Epithelial cell of esophagus (primary cell): ENCODE results near the gene CPXM1.

Source experiments
- DNase-seq: peaks from one replicate; pipeline ENCODE4 v3.0.0; 2010; ENCODE audit warnings: low read depth
- H3K4me3 ChIP-seq: 2 replicates; pipeline ENCODE4 v1.5.1; 2011; ENCODE audit warnings: mild to moderate bottlenecking, low read length, control low read depth
- CTCF ChIP-seq: IDR thresholded peaks from 2 replicates; pipeline ENCODE4 v1.5.1; 2011; ENCODE audit warnings: low read depth, mild to moderate bottlenecking, low read length, control low read depth, inconsistent platforms; ENCODE audit not compliant: insufficient read depth; ENCODE audit errors: missing control alignments

CPXM1 gene

GRCh38 chr20:2799271-2799670 lies 1.2 kb downstream of the CPXM1 start:
- no peak overlapping the region for H3K4me3 ChIP-seq

GRCh38 chr20:2798814-2799213 lies 1.6 kb downstream of the CPXM1 start:
- no peak for TF ChIP-seq CTCF
- no peak overlapping the region for H3K4me3 ChIP-seq
- DNase-seq = no peak

More at GRCh38 chr20:2799271-2799670, 1.2 kb downstream of the CPXM1 start:
- DNase-seq = no peak
- no peak for TF ChIP-seq CTCF

GRCh38 chr20:2798095-2798805 lies 2.2 kb downstream of the CPXM1 start:
- no peak for TF ChIP-seq CTCF
- no peak for DNase-seq
- H3K4me3 ChIP-seq = no peak overlapping the region

- no peak overlapping the region for H3K4me3 ChIP-seq
- DNase-seq = no peak
- no peak for TF ChIP-seq CTCF
These were observed 3.1 kb downstream of the CPXM1 start for GRCh38 chr20:2797136-2797983.

- DNase-seq = no peak
- H3K4me3 ChIP-seq = no peak overlapping the region
- TF ChIP-seq CTCF = no peak
These were observed 4.3 kb downstream of the CPXM1 start for GRCh38 chr20:2796011-2796660.

- TF ChIP-seq CTCF = no peak
- no peak for DNase-seq
- H3K4me3 ChIP-seq = no peak overlapping the region
These were observed 5.0 kb downstream of the CPXM1 start for GRCh38 chr20:2795451-2795850.
